HCT116 (cell line): ENCODE measurements around the gene ILDR2. TPM values are rescaled to one million over a fixed set of nuclear protein-coding genes. Genes with fewer than 3 reads are reported as not detected.

Experiments used
- ATAC-seq: fragments of 200-7000 bp; cut with Tn5 transposase; 2 replicates; pipeline ENCODE4 v1.9.1; 2020; ENCODE audit warnings: mild to moderate bottlenecking, moderate library complexity
- BruUV-seq: library from RNA; stranded (reverse); fragments of 400-500 nt; replicated peaks from 2 replicates; lab custom pipeline; 2021; lab: Mats Ljungman, UMichigan
- CTCF ChIA-PET: fragments of 300-600 bp; sonication (Branson Sonifier 250); formaldehyde crosslinking; loops from one replicate; lab custom pipeline; 2021; ENCODE audit warnings: antibody characterized with exemption; lab: Charles Lee
- POLR2A ChIA-PET: fragments of 300-600, 350-600 bp; sonication (Branson Sonifier 250); formaldehyde crosslinking; loops from one replicate; lab custom pipeline; 2021; ENCODE audit warnings: antibody characterized with exemption; lab: Charles Lee
- RAD21 ChIA-PET, 2 experiments: fragments of 300-600 bp; sonication (Branson Sonifier 250); formaldehyde crosslinking; loops; one replicate each; lab custom pipeline; 2023; ENCODE audit warnings: low total read pairs in 2 of 2; ENCODE audit not compliant: uncharacterized antibody in 2 of 2, unreplicated experiment in 2 of 2, low non-redundant PET in 1 of 2; lab: Charles Lee
- DNase-seq: peaks from one replicate; pipeline ENCODE4 v3.0.0-alpha.2; 2010; ENCODE audit warnings: low read depth, low spot score
- H2AFZ ChIP-seq: fragments of 200-600 bp; shearing (Covaris generic), sonication (generic); 2 replicates; pipeline ENCODE4 v1.6.1; 2017; ENCODE audit warnings: low read depth, mixed run types, mixed read lengths, antibody characterized with exemption, low read length; ENCODE audit not compliant: poor library complexity, severe bottlenecking
- H3K27ac ChIP-seq: 2 replicates; pipeline ENCODE4 v1.5.1; 2012; ENCODE audit warnings: low read depth, low read length
- H3K27me3 ChIP-seq: fragments of 200-600 bp; sonication (generic); 2 replicates; pipeline ENCODE4 v1.6.1; 2016; ENCODE audit warnings: mixed run types, low read length, mixed read lengths; ENCODE audit not compliant: insufficient read depth
- H3K36me3 ChIP-seq, 2 experiments: fragments of 200-500 bp in 1 of 2; fragments of 200-600 bp in 1 of 2; sonication (Bioruptor generic) in 1 of 2; sonication (generic) in 1 of 2; 2 replicates each; pipeline versions ENCODE4 v1.5.1 to v1.6.1; 2014 to 2016; ENCODE audit warnings: low read length in 2 of 2, inconsistent platforms in 1 of 2, mixed read lengths in 1 of 2, mixed run types in 1 of 2; ENCODE audit not compliant: insufficient read depth in 2 of 2, control insufficient read depth in 1 of 2
- H3K4me1 ChIP-seq, 2 experiments: fragments of 200-600 bp in 1 of 2; sonication (generic) in 1 of 2; 2 replicates each; pipeline versions ENCODE4 v1.5.1 to v1.6.1; 2012 to 2017; ENCODE audit warnings: low read length in 2 of 2, inconsistent platforms in 1 of 2, mild to moderate bottlenecking in 1 of 2, mixed read lengths in 1 of 2, mixed run types in 1 of 2, moderate library complexity in 1 of 2; ENCODE audit not compliant: insufficient read depth in 2 of 2, control insufficient read depth in 1 of 2
- H3K4me2 ChIP-seq: fragments of 200-600 bp; sonication (generic); 2 replicates; pipeline ENCODE4 v1.6.1; 2017; ENCODE audit warnings: mixed run types, low read length, mixed read lengths
- H3K4me3 ChIP-seq, 2 experiments: fragments of 200-600 bp in 1 of 2; sonication (generic) in 1 of 2; replicated peaks in 1 of 2; 2 replicates each; pipeline ENCODE4 v1.5.1; 2011 to 2016; ENCODE audit warnings: low read length in 2 of 2, control low read depth in 1 of 2, low read depth in 1 of 2, mild to moderate bottlenecking in 1 of 2, mixed read lengths in 1 of 2, mixed run types in 1 of 2
- H3K79me2 ChIP-seq: fragments of 200-600 bp; sonication (generic); 2 replicates; pipeline ENCODE4 v1.6.1; 2017; ENCODE audit warnings: mild to moderate bottlenecking, mixed run types, low read length, moderate library complexity, mixed read lengths; ENCODE audit not compliant: insufficient read depth
- H3K9ac ChIP-seq: fragments of 200-600 bp; sonication (generic); 2 replicates; pipeline ENCODE4 v1.6.1; 2016; ENCODE audit warnings: low read length, mixed read lengths
- H3K9me2 ChIP-seq: fragments of 200-600 bp; sonication (generic), shearing (Covaris generic); 2 replicates; pipeline ENCODE4 v1.6.1; 2017; ENCODE audit warnings: mixed run types, mild to moderate bottlenecking, moderate library complexity; ENCODE audit not compliant: insufficient read depth
- H3K9me3 ChIP-seq, 2 experiments: fragments of 200-500 bp in 1 of 2; fragments of 200-600 bp in 1 of 2; sonication (Bioruptor generic) in 1 of 2; sonication (generic) in 1 of 2; 2 replicates each; pipeline ENCODE4 v1.6.1; 2014 to 2017; ENCODE audit warnings: low read length in 2 of 2, mixed read lengths in 2 of 2, inconsistent platforms in 1 of 2, low read depth in 1 of 2, mild to moderate bottlenecking in 1 of 2, mixed run types in 1 of 2, moderate library complexity in 1 of 2; ENCODE audit not compliant: control insufficient read depth in 1 of 2, insufficient read depth in 1 of 2
- H4K20me1 ChIP-seq: fragments of 200-600 bp; sonication (generic), shearing (Covaris generic); 2 replicates; pipeline ENCODE4 v1.6.1; 2017; ENCODE audit warnings: mixed run types, mild to moderate bottlenecking, moderate library complexity; ENCODE audit not compliant: insufficient read depth
- CBX3 ChIP-seq: IDR thresholded peaks from 2 replicates; pipeline ENCODE4 v1.6.1; 2012; ENCODE audit warnings: low read depth
- ELF1 ChIP-seq: IDR thresholded peaks from 2 replicates; pipeline ENCODE4 v1.6.1; 2012; ENCODE audit warnings: low read depth, borderline replicate concordance
- EZH2 ChIP-seq: fragments of 200-600 bp; sonication (generic); IDR thresholded peaks from 2 replicates; pipeline ENCODE4 v1.6.1; 2017; ENCODE audit warnings: antibody characterized with exemption, mixed run types
- JUND ChIP-seq: IDR thresholded peaks from 2 replicates; pipeline ENCODE4 v1.6.1; 2012
- SIN3A ChIP-seq: IDR thresholded peaks from 2 replicates; pipeline ENCODE4 v1.6.1; 2012; ENCODE audit warnings: low read depth
- SRF ChIP-seq: IDR thresholded peaks from 2 replicates; pipeline ENCODE4 v1.6.1; 2012; ENCODE audit warnings: low read depth
- ZFX ChIP-seq: fragments of 450-650 bp; IDR thresholded peaks from 2 replicates; pipeline ENCODE4 v1.6.1; 2017
- intact Hi-C: fragments of 100-400 bp; cut with micrococcal nuclease; formaldehyde crosslinking; loops from 2 replicates; pipeline ENCODE4 v1.10.0; 2022
- total RNA-seq: library from RNA; stranded (reverse); gene quantifications from one replicate; pipeline ENCODE4 v1.2.1, GENCODE V29; 2021; ENCODE audit not compliant: unreplicated experiment

The ILDR2 gene
- total RNA-seq, 1 experiment from 2014 or later: 2.4 TPM

DNA sequence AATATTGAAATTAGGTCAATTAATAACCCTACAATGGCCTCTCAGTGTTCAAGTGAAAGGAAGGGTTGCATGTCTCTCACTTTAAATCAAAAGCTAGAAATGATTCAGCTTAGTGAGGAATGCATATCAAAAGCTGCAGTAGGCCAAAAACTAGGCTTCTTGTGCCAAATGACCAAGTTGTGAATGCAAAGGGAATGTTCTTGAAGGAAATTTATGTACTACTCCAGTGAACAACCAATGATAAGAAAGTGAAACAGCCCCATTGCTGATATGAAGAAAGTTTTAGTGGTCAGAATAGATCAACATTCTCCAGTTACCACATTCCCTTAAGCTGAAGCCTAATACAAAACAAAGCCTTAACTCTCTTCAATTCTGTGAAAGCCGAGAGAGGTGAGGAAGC is 23.7 kb upstream of the ILDR2 start:
- Histone ChIP-seq H3K9me3 (no peaks in the 10 kb centered on the region; a peak in 1 of 4 replicates), H3K4me2 (no peak overlapping the region), H3K4me3 (no peak overlapping the region), H3K27ac (no peak overlapping the region), H3K4me1 (no peaks in the 10 kb centered on the region), H3K9ac (no peak overlapping the region), H4K20me1 (no peaks in the 10 kb centered on the region), H3K27me3 (no peaks in the 10 kb centered on the region), H3K36me3 (no peaks in the 10 kb centered on the region), H3K79me2 (no peaks in the 10 kb centered on the region), H3K9me2 (no peaks in the 10 kb centered on the region), H2AFZ (no peak overlapping the region)
- intact Hi-C loops: no loop called here
- ChIA-PET POLR2A (no interaction called here), RAD21 (no interaction called here), CTCF (no interaction called here)
- ATAC-seq (no peak), DNase-seq (no peak)
- TF ChIP-seq EZH2: no peak
- no peak for TF ChIP-seq CBX3
- BruUV-seq: no TSS peak

DNA sequence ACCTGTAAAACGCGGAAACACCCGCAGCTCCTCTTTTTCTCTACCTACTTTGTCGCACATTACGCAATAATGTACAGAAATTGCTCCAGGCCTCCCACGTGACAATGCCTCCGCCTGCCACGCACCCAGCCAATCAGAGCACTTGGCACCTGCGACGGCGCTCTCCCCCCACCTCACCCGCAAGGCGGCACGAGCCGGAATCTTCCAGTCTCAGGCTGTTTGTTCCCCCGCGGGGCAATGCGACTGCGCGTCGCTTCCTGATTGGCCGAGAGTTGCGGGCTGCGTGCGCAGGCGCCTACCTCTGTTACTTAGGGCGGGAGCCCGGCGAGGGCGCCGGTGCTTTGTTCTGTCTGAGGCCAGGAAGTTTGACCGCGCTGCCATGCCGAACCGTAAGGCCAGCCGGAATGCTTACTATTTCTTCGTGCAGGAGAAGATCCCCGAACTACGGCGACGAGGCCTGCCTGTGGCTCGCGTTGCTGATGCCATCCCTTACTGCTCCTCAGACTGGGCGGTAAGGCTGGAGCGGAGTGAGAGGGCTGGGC is 13.7 kb upstream of the ILDR2 start, which contains the start of gene MAEL:
TSS of gene MAEL (plus strand) at position 307 of the 542 bp plus-strand sequence. CDS start at position 380, 73 bp downstream.
- no peaks in the 10 kb centered on the region for H3K27me3 ChIP-seq
- DNase-seq: no peak
- no peaks in the 10 kb centered on the region for H3K9me2 ChIP-seq
- no peaks in the 10 kb centered on the region for H3K79me2 ChIP-seq
- no peak for ATAC-seq
- intact Hi-C loops: no loop called here
- TF ChIP-seq SIN3A: no peak
- TF ChIP-seq JUND: no peak
- no peak for TF ChIP-seq SRF
- no peak for TF ChIP-seq ELF1
- TF ChIP-seq ZFX: no peak
- no peak within 1 kb of the TSS for H2AFZ ChIP-seq
- no peaks in the 10 kb centered on the region for H3K9me3 ChIP-seq
- CTCF ChIA-PET: no interaction called here
- H4K20me1 ChIP-seq: no peaks in the 10 kb centered on the region
- H3K4me1 ChIP-seq: no peaks in the 10 kb centered on the region
- H3K4me3 ChIP-seq: no peak within 1 kb of the TSS
- RAD21 ChIA-PET: no interaction called here
- no peak within 1 kb of the TSS for H3K9ac ChIP-seq
- no peaks in the 10 kb centered on the region for H3K36me3 ChIP-seq
- H3K4me2 ChIP-seq: no peak within 1 kb of the TSS
- no peak within 1 kb of the TSS for H3K27ac ChIP-seq
- no TSS peak for BruUV-seq
- POLR2A ChIA-PET: no interaction called here
